ENCODE data around the gene CMTM7. TPM values are rescaled to one million over a fixed set of nuclear protein-coding genes. Genes with fewer than 3 reads are reported as not detected.

Gene CMTM7
- total RNA-seq = 24.6 and 38.1 TPM in 2 replicates

GRCh38 chr3:32391643-32392535, at the start of gene CMTM7:
Gene CMTM7, plus strand, starts transcription at chr3:32391853. Its CDS starts 54 bp downstream, at chr3:32391907.

GRCh38 chr3:32502118-32502945, 110.7 kb downstream of the CMTM7 start, which contains the start of gene CMTM6:
Gene CMTM6, minus strand, starts transcription at chr3:32502852. Its CDS starts 107 bp downstream, at chr3:32502745.

Other genes with a start within 250 kb of the CMTM7 start
- gene CMTM8, start 153.2 kb upstream of the CMTM7 start, total RNA-seq = 1.8 and 7.8 TPM in 2 replicates
- 75.3 and 108 TPM in 2 replicates for gene CMTM6, start 111.0 kb downstream of the CMTM7 start, total RNA-seq
- gene DYNC1LI1, start 179.0 kb downstream of the CMTM7 start, total RNA-seq = 28.5 and 29.5 TPM in 2 replicates

Measured in cardiac atrium fibroblast (primary cell).